MCF 10A (cell line): ENCODE measurements around the gene ZNF287. TPM values are rescaled to one million over a fixed set of nuclear protein-coding genes. Genes with fewer than 3 reads are reported as not detected.

Experiments
- BruUV-seq: library from RNA; stranded (reverse); fragments of 400-500 nt; replicated peaks from 2 replicates; lab custom pipeline; 2021; lab: Mats Ljungman, UMichigan
- CTCF ChIA-PET: fragments of 300-600 bp; sonication (Branson Sonifier 250); formaldehyde crosslinking; extraction: SDS; loops from one replicate; lab custom pipeline; 2021; ENCODE audit warnings: antibody characterized with exemption, inconsistent platforms; lab: Yijun Ruan, JAX
- POLR2A ChIA-PET: fragments of 300-600, 350-650 bp; sonication (Branson Sonifier 250); formaldehyde crosslinking; extraction: SDS; loops from one replicate; lab custom pipeline; 2020; ENCODE audit warnings: antibody characterized with exemption, inconsistent platforms; lab: Yijun Ruan, JAX
- DNase-seq: peaks from one replicate; pipeline ENCODE4 v3.0.0-alpha.2; 2018; ENCODE audit not compliant: unreplicated experiment
- H3K27ac Mint-ChIP-seq: one replicate; pipeline ENCODE4 v1.8.0; 2022; ENCODE audit warnings: mild to moderate bottlenecking, low read depth, mixed read lengths; ENCODE audit not compliant: unreplicated experiment
- H3K27me3 Mint-ChIP-seq: one replicate; pipeline ENCODE4 v1.8.0; 2022; ENCODE audit warnings: mixed read lengths; ENCODE audit not compliant: insufficient read depth, unreplicated experiment
- H3K36me3 Mint-ChIP-seq: one replicate; pipeline ENCODE4 v1.8.0; 2022; ENCODE audit warnings: mild to moderate bottlenecking, moderate library complexity, mixed read lengths; ENCODE audit not compliant: insufficient read depth, unreplicated experiment
- H3K4me1 Mint-ChIP-seq: one replicate; pipeline ENCODE4 v1.8.0; 2022; ENCODE audit warnings: mixed read lengths; ENCODE audit not compliant: insufficient read depth, unreplicated experiment
- H3K4me3 Mint-ChIP-seq: one replicate; pipeline ENCODE4 v1.8.0; 2022; ENCODE audit warnings: mild to moderate bottlenecking, moderate library complexity, mixed read lengths; ENCODE audit not compliant: unreplicated experiment
- H3K9me3 Mint-ChIP-seq: one replicate; pipeline ENCODE4 v1.8.0; 2022; ENCODE audit warnings: mixed read lengths; ENCODE audit not compliant: unreplicated experiment
- CTCF ChIP-seq: fragments of 200-600 bp; IDR thresholded peaks from one replicate; pipeline ENCODE4 v1.8.0; 2022; ENCODE audit warnings: antibody characterized with exemption, mild to moderate bottlenecking; ENCODE audit not compliant: unreplicated experiment
- intact Hi-C: fragments of 100-400 bp; cut with micrococcal nuclease; formaldehyde crosslinking; loops from 2 replicates; pipeline ENCODE4 v1.14.1; 2022
- total RNA-seq: library from RNA; stranded (reverse); gene quantifications from 2 replicates; pipeline ENCODE4 v1.2.3, GENCODE V29; 2022

The ZNF287 gene
- total RNA-seq, 1 experiment from 2014 or later, result 2.2 TPM

DNA sequence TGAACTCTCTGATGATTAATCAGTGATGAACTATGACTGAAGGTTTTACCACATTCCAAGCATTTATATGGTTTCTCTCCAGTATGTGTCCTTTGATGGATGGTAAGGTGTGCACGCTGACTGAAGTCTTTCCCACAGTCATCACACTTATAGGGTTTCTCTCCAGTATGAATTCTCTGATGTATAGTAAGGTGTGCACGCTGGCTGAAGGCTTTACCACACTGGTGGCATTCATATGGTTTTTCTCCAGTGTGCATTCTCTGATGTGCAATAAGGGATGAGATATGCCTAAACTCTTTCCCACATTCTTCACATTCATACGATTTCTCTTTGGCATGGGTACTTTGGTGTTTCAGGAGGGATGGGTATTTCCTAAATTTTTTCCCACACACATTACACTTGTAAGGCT, 16.4 kb downstream of the ZNF287 start:
- Mint-ChIP-seq H3K4me1 (no peaks in the 10 kb centered on the region), H3K36me3 (peaks cover 12% of the 10 kb centered on the region)
- BruUV-seq, result no TSS peak

GRCh38 chr17:16551878-16552636, 16.9 kb downstream of the ZNF287 start:
- intact Hi-C loops, result no loop called here
- DNase-seq, result no peak
- Mint-ChIP-seq H3K27me3 (no peaks in the 10 kb centered on the region), H3K9me3 (peaks cover 48% of the 10 kb centered on the region), H3K27ac (no peak overlapping the region), H3K4me1 (no peaks in the 10 kb centered on the region), H3K4me3 (no peak overlapping the region), H3K36me3 (peaks cover 6% of the 10 kb centered on the region)
- no peak for TF ChIP-seq CTCF
- no TSS peak for BruUV-seq
- CTCF ChIA-PET, result no interaction called here
- POLR2A ChIA-PET, result no interaction called here

More for the DNA sequence above, 16.4 kb downstream of the ZNF287 start:
- CTCF ChIA-PET, result no interaction called here
- no peak for TF ChIP-seq CTCF
- DNase-seq, result no peak
- Mint-ChIP-seq H3K27me3 (no peaks in the 10 kb centered on the region), H3K27ac (no peak overlapping the region), H3K9me3 (peaks cover 45% of the 10 kb centered on the region), H3K4me3 (no peak overlapping the region)
- intact Hi-C loops, result no loop called here
- POLR2A ChIA-PET, result no interaction called here

- no peaks in the 10 kb centered on the region for H3K4me1 Mint-ChIP-seq
- ChIA-PET POLR2A (no interaction called here), CTCF (interaction anchor here (0.9 kb wide), 1 partner anchor 375 kb away, joined by 3 read pairs; no protein-coding TSS in a partner anchor)
- DNase-seq, result no peak
- no peaks in the 10 kb centered on the region for H3K27me3 Mint-ChIP-seq
- peaks cover 10% of the 10 kb centered on the region for H3K9me3 Mint-ChIP-seq
- BruUV-seq, result no TSS peak
- H3K27ac Mint-ChIP-seq, result no peak overlapping the region
- no peak for TF ChIP-seq CTCF
- intact Hi-C loops, result no loop called here
- peaks cover 4% of the 10 kb centered on the region for H3K36me3 Mint-ChIP-seq
- peak overlapping the region; percentile 99 for H3K4me3 Mint-ChIP-seq
Measured at GRCh38 chr17:16537130-16537458, 31.9 kb downstream of the ZNF287 start.

DNA sequence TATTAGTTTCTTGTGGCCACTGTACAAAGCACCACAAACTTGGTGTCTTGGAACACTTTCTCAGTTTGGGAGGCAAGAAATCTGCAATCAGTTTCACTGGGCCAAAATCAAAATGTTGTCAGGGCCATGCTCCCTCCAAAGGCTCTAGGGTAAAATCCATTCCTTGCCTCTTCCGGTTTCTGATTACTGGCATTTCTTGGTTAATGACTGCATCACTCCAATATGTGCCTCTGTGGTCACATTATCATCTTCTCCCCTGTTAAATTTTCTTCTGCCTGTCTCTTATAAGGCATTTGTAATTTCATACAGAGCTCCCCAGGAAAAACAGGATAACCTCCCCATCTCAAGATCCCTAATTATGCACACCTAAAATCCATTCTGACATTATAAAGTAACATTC, 34.8 kb downstream of the ZNF287 start:
- Mint-ChIP-seq H3K9me3 (no peaks in the 10 kb centered on the region), H3K27me3 (peaks cover 23% of the 10 kb centered on the region), H3K36me3 (peaks cover 4% of the 10 kb centered on the region), H3K27ac (no peak overlapping the region), H3K4me1 (no peaks in the 10 kb centered on the region), H3K4me3 (no peak overlapping the region)
- DNase-seq, result no peak
- ChIA-PET POLR2A (interaction anchor here (0.6 to 1.8 kb wide), 3 partner anchors 13 to 96 kb away, joined by 3 to 8 read pairs (median 4); no protein-coding TSS in a partner anchor), CTCF (interaction anchor here (0.6 kb wide), 2 partner anchors 148 to 155 kb away, joined by 3 to 6 read pairs; no protein-coding TSS in a partner anchor)
- no TSS peak for BruUV-seq
- intact Hi-C loops, result no loop called here
- no peak for TF ChIP-seq CTCF
